Measurements from ENCODE around the gene TMEM43.

Gene TMEM43

DNA sequence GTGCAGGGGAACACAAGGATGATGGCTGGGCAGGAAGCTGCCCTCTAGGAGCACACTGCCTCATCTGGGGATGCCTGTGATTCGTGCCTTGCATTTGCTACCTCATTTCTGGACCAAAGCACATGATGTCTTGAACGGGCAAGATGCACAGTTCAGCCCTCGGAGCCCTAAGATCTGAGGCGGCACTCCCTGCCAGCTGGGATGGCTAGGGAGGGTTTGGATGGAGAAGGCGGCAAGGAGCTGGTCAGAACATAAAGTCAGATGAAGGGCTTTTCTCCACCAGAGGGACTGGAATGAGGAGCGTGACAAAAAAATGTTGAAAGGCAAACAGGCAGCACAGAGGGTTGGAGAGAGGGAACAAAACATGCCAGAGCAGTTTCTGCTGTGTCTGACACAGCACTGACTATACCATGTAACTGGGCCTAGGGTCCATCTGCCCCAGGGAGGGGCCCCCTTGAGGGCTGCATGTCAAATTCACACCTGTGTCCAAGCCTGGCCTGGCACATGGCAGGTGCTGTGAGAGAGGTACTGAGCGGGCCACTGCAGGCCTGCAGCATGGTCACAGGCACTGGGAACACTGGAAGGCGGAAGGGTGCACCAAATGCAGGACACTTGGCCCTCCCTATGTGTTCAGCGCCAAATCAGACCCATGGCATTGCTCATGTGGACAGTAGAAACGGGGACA, 21.7 kb downstream of the TMEM43 start:
- no peak for DNase-seq (ENCODE audit: low spot score)
- Mint-ChIP-seq H3K4me1 (ENCODE audit: low read depth) (peaks cover 32% of the 10 kb centered on the region), H3K27me3 (ENCODE audit: low read depth) (no peaks in the 10 kb centered on the region), H3K36me3 (ENCODE audit: low read depth) (peaks cover 35% of the 10 kb centered on the region), H3K4me3 (no peak overlapping the region), H3K9me3 (no peaks in the 10 kb centered on the region), H3K27ac (peak overlapping the region; percentile 38)

DNA sequence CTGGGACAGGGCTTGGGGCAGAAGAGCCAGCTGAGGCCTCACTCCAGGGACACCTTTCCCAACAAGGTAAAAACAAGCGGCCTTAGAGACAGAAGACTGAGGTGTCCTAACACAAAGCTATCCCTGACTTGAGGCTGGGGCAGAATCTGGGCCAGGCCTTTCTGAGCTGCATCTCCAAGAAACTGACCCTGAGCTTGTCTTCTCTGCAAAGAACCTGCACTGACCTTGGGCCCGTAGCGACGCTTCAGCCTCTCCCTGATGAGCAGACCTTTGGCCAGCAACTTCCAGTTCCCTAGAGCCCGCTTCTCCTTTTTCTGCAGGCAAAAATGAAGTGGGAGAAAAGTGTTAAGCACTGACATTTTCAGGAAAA, 22.2 kb downstream of the TMEM43 start:
- Mint-ChIP-seq H3K27me3 (ENCODE audit: low read depth) (no peaks in the 10 kb centered on the region), H3K4me1 (ENCODE audit: low read depth) (peaks cover 27% of the 10 kb centered on the region), H3K36me3 (ENCODE audit: low read depth) (peaks cover 29% of the 10 kb centered on the region), H3K9me3 (no peaks in the 10 kb centered on the region), H3K4me3 (no peak overlapping the region), H3K27ac (no peak overlapping the region)
- no peak for DNase-seq (ENCODE audit: low spot score)

DNA sequence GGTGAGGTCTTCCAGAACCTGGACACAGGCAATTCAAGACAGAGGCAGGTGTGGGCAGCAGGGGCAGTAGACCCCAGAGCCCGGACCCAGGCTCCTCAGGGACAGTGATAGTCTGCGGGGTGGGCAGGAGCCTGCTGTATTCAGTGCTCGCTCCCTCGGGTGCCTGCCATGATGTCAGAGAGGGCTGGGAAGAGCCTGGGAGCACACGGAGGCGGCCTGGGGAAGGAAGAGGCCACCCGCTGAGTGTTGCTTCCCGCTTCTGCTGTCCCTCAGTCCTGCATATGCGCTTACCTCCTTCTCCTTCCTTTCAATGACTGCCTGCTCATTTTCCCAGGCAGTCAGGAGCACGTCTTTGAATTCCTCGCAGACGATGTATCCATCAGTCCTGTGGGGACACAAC, 22.8 kb downstream of the TMEM43 start:
- Mint-ChIP-seq H3K36me3 (ENCODE audit: low read depth) (peaks cover 26% of the 10 kb centered on the region), H3K4me3 (no peak overlapping the region), H3K9me3 (no peaks in the 10 kb centered on the region), H3K27me3 (ENCODE audit: low read depth) (no peaks in the 10 kb centered on the region), H3K27ac (no peak overlapping the region), H3K4me1 (ENCODE audit: low read depth) (peaks cover 21% of the 10 kb centered on the region)
- DNase-seq (ENCODE audit: low spot score) = no peak

DNA sequence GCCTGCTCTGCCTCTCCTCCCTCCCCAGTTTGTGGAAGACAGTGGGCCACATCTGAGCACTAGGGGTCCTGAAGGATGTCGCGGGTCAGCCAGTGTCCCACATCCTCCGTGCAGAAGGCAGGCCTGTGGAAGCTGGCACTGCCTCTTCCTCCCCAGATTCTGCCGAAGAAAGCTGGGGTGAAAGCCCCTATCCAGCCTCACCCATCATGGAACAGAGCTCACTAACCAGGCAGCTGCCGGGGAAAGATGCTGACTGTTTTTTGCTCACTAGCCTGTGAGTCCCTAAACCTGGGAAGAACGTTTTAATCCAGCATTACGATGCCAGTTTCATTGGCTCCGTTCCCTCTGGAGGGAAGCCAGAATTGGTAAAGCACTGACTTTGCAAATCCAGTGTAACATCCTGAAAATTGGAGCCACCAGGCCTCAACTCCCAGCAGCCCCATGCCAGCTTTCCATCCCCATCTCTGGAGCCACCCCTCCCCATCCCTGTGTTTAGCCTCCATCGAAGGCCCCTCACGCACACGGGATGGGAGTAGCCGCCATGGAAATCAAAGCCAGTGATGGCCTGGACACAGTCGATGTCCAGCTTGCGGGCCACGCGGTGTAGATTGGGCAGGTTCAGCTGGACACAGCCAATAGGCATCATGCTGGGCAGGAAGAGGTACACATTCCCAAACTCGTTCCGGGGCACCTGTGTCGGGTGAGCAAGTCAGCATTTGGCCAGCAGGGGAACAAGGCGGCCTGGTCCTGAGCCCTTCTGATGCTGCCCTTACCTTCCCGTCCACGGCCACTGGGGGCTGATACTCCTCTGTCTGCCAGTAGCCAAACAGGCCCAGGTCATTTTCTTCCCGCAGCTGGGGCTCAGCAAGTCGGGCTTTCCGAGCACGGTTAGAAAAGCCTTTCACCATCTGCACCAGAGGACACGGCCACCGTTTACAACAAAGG, 23.5 kb downstream of the TMEM43 start:
- Mint-ChIP-seq H3K27ac (no peak overlapping the region), H3K4me1 (ENCODE audit: low read depth) (peaks cover 15% of the 10 kb centered on the region), H3K27me3 (ENCODE audit: low read depth) (no peaks in the 10 kb centered on the region), H3K4me3 (no peak overlapping the region), H3K9me3 (no peaks in the 10 kb centered on the region), H3K36me3 (ENCODE audit: low read depth) (peaks cover 22% of the 10 kb centered on the region)
- no peak for DNase-seq (ENCODE audit: low spot score)

DNA sequence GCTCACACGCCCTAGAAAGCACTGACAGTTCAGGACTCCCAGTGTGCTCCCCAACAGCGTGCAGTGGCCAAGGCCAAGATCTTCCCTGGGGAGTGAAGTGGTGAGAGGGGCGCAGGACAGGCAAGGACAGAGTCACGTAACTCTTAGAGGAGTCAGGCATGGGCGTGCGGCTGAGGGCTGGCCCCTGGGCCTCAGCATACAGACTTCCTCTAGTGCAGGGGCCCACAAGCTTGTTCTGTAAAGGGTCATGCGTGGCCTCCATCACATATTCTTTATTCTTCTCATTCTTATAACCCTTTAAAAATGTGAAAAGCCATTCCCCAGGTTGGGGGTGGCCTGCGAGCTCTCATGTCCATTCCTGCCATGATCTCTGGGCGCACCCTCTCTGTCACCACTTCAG, 25.2 kb downstream of the TMEM43 start:
- H3K9me3 Mint-ChIP-seq = no peaks in the 10 kb centered on the region
- no peak overlapping the region for H3K4me3 Mint-ChIP-seq
- no peak for DNase-seq (ENCODE audit: low spot score)
- no peaks in the 10 kb centered on the region for H3K27me3 Mint-ChIP-seq (ENCODE audit: low read depth)
- H3K4me1 Mint-ChIP-seq (ENCODE audit: low read depth) = peaks cover 5% of the 10 kb centered on the region
- H3K36me3 Mint-ChIP-seq (ENCODE audit: low read depth) = peaks cover 18% of the 10 kb centered on the region
- no peak overlapping the region for H3K27ac Mint-ChIP-seq

DNA sequence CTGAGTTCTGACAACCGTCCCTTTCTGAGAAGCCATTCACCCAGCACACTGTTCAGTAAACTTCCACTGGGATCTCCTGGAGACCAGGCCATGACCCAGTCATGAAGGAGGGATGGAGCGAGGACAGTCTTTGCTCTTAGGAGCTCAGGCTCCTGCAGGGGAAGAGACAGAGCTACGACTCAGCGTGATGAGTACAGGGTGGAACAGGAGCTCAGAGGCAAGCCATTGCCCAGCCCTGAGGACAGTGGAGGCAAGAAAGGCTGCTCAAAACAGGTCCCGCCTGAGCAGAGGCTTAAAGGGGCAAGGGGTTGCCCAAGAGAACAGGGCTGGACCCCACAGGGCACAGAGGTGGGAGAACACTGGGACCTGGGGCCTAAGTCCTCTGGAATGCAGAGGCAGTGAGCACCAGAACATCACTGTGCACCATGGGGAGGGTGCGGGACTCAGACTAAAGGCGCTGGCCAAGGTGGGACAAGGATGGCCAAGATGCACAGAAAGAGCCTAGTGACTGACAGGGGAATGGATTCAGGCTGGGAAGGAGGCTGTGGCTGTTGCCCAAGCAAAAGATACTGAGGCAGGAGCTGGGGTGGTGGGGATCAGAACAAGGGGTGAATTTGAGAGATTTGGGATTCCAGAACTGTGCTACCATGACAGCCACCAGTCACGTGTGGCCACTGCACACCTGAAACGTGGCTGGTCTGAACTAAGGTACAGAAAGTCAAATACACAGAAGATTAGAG, 25.8 kb downstream of the TMEM43 start:
- no peak for DNase-seq (ENCODE audit: low spot score)
- Mint-ChIP-seq H3K4me1 (ENCODE audit: low read depth) (peaks cover 1% of the 10 kb centered on the region), H3K36me3 (ENCODE audit: low read depth) (peaks cover 14% of the 10 kb centered on the region), H3K9me3 (no peaks in the 10 kb centered on the region), H3K27me3 (ENCODE audit: low read depth) (no peaks in the 10 kb centered on the region), H3K4me3 (no peak overlapping the region), H3K27ac (no peak overlapping the region)

DNA sequence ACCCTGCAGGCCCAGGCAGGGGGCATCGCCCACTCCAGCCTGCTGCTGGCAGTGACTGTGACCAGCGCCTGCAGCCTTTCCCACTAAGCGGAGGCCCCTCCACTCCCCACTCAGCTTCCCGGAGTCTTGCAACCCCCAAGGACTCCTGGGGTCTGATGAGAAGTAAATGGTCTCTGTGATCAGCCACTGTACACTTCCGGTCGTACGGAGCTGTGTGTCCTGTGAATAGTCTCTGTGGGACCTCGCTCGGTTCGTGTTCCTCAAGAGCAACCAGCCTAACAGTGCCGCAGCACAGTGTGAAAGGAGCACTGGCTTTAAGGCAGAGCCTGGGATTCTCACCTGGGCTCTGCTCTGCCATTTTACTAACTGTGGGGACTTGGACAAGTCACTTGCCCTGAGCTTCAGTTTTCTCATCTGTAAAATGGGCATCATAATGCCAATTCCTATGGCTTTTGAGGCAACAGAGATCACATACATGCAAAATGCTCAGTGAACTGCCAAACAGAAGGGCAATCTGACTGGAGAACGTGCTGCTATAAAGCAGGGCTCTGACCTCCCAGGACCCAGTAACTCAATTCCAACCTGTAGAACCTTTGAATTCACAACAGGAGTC, 26.7 kb downstream of the TMEM43 start:
- H3K36me3 Mint-ChIP-seq (ENCODE audit: low read depth) = peaks cover 17% of the 10 kb centered on the region
- no peaks in the 10 kb centered on the region for H3K27me3 Mint-ChIP-seq (ENCODE audit: low read depth)
- H3K27ac Mint-ChIP-seq = no peak overlapping the region
- no peak for DNase-seq (ENCODE audit: low spot score)
- no peaks in the 10 kb centered on the region for H3K4me1 Mint-ChIP-seq (ENCODE audit: low read depth)
- no peak overlapping the region for H3K4me3 Mint-ChIP-seq
- H3K9me3 Mint-ChIP-seq = no peaks in the 10 kb centered on the region

DNA sequence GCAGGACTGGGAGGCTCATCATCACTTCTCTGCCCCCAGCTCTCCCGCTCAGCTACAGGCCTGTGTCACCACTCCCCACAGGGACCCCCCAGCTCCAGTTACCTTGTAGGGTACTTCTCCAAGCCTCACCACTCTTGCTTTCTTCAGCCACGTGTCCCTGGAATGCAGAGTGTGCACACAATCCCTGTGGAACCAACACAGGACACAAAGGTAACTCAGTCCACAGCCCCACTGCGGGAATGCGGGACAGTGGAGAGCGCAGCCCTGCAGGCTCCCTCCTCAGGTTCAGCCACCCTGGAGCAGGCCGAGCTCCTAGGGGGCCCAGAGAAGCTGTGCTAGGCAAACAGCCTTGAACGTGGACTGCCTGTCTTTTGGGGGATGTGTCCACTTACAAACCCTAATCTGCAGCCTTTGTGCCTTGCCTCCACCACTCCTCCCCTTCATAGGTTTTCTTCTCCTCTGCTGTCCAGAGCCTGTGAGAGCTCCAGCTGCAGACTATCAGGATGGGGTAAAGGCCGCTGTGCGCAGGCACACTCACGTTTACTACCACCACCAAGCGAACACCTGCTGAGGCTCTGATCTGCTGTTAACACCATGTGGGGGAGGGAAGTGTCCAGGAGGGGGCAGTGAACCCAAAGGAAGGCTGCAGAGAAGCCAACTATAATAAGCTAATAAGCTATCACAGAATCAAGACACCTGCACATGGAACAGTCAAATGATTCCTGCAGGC, 27.5 kb downstream of the TMEM43 start:
- no peaks in the 10 kb centered on the region for H3K9me3 Mint-ChIP-seq
- H3K36me3 Mint-ChIP-seq (ENCODE audit: low read depth) = peaks cover 16% of the 10 kb centered on the region
- no peaks in the 10 kb centered on the region for H3K27me3 Mint-ChIP-seq (ENCODE audit: low read depth)
- no peaks in the 10 kb centered on the region for H3K4me1 Mint-ChIP-seq (ENCODE audit: low read depth)
- no peak overlapping the region for H3K27ac Mint-ChIP-seq
- no peak for DNase-seq (ENCODE audit: low spot score)
- H3K4me3 Mint-ChIP-seq = no peak overlapping the region

DNA sequence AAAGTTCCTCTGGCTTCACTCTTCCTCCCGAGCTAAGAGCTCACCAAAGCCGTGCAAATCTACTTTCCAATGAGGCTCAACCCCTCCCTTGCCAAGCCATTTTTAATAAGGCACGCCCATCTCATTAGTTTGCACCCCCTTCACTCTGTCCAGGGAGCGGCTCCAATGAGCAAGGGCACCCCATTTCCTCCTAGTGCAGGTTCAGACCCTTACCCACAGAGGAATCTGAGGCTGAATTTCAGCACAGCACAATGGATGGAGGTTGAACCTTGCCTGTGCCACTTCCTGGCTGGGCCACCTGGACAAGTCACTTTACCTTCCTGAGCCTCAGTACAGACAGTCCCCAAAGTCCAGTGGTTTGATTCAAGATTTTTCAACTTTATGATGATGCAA, 28.1 kb downstream of the TMEM43 start:
- no peaks in the 10 kb centered on the region for H3K27me3 Mint-ChIP-seq (ENCODE audit: low read depth)
- DNase-seq (ENCODE audit: low spot score) = no peak
- H3K4me3 Mint-ChIP-seq = no peak overlapping the region
- H3K4me1 Mint-ChIP-seq (ENCODE audit: low read depth) = no peaks in the 10 kb centered on the region
- H3K9me3 Mint-ChIP-seq = no peaks in the 10 kb centered on the region
- no peak overlapping the region for H3K27ac Mint-ChIP-seq
- peaks cover 14% of the 10 kb centered on the region for H3K36me3 Mint-ChIP-seq (ENCODE audit: low read depth)

DNA sequence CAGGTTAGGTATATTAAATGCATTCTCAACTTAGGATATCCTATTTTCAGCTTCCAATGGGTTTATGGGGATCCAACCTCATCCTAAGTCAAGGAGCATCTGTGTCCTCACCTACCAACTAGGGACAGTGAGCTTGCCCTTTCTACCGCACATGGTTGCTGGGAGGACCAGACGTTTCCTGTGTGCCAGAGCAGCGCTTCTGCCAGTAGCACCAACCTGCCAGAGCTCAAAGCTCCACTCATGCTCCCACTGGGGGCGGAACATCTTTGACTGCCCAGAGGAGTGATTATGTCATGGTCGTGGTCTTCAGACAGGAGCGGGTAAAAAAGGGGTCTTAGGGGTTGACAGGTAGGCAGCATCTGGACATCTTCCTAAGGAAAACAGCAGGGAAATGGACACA, 28.8 kb downstream of the TMEM43 start:
- H3K4me3 Mint-ChIP-seq = no peak overlapping the region
- no peak for DNase-seq (ENCODE audit: low spot score)
- H3K36me3 Mint-ChIP-seq (ENCODE audit: low read depth) = peaks cover 20% of the 10 kb centered on the region

DNA sequence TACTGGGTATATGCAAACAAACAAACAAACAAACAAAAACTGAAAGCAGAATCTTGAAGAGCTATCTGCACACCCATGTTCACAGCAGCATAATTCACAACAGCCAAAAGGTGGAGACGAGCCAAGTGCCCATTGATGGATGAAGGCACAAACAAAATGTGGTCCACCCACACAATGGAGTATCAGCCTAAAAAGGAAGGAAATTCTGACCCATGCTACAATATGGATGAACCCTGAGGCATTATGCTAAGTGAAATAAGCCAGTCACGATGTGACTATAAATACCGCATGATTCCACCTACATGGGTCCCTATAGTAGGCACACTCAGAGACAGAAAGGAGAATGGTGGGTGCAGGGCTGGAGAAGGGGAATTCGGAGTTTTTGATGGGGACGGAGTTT, 29.4 kb downstream of the TMEM43 start:
- Mint-ChIP-seq H3K9me3 (no peaks in the 10 kb centered on the region), H3K36me3 (ENCODE audit: low read depth) (peaks cover 26% of the 10 kb centered on the region), H3K27ac (no peak overlapping the region), H3K4me3 (no peak overlapping the region), H3K4me1 (ENCODE audit: low read depth) (no peaks in the 10 kb centered on the region), H3K27me3 (ENCODE audit: low read depth) (no peaks in the 10 kb centered on the region)
- no peak for DNase-seq (ENCODE audit: low spot score)

More for the DNA sequence above, 28.8 kb downstream of the TMEM43 start:
- no peak overlapping the region for H3K27ac Mint-ChIP-seq
- no peaks in the 10 kb centered on the region for H3K4me1 Mint-ChIP-seq (ENCODE audit: low read depth)
- no peaks in the 10 kb centered on the region for H3K9me3 Mint-ChIP-seq
- no peaks in the 10 kb centered on the region for H3K27me3 Mint-ChIP-seq (ENCODE audit: low read depth)

DNA sequence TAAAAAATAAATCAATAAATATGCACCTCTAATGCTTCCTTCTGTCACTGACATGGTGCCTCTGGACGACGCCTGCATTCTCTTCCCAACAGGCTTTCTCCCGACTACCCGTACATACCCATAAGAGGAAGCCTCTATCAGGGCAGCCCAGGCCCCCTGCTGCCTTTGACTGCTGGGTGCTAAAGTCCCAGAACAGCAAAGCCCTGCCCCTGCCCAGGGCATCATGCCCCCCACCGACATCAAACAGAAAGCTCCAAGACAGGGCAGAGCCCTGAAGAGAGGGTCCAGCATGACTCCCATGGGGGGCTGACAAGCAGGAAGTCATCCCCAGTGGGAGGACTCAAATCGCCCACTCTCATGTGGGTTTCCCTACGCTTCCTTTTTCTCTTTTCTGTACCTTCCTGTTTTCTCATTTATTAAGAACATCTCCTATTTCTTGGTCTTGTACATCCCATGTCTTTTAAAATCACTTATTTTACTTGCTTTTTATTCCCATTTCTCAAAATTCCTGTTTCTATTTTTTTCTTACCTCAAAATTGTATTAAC, 30.1 kb downstream of the TMEM43 start:
- Mint-ChIP-seq H3K27ac (no peak overlapping the region), H3K4me1 (ENCODE audit: low read depth) (no peaks in the 10 kb centered on the region), H3K4me3 (no peak overlapping the region), H3K27me3 (ENCODE audit: low read depth) (no peaks in the 10 kb centered on the region), H3K9me3 (no peaks in the 10 kb centered on the region), H3K36me3 (ENCODE audit: low read depth) (peaks cover 30% of the 10 kb centered on the region)
- no peak for DNase-seq (ENCODE audit: low spot score)

DNA sequence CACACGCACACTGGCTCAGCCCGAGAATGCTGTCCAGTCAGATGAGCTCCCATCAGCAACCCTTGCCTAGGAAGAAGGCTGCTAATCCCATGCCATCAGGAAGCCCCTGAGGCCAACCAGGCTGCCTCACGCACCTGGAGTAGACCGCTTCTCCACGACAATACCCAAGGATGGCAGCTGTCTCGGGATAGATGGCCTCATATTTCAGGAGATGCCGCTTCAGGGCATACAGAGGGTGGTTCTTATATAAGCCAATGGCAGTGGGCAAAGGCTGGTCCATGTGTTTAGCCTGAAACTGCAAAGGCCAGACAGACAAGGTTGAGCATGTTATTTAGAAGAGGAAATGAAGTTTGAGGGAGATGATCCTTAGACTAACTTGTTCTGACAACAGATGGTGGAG, 31.3 kb downstream of the TMEM43 start:
- H3K27ac Mint-ChIP-seq = no peak overlapping the region
- H3K4me3 Mint-ChIP-seq = no peak overlapping the region
- no peaks in the 10 kb centered on the region for H3K4me1 Mint-ChIP-seq (ENCODE audit: low read depth)
- H3K9me3 Mint-ChIP-seq = peaks cover 6% of the 10 kb centered on the region
- DNase-seq (ENCODE audit: low spot score) = no peak
- peaks cover 43% of the 10 kb centered on the region for H3K36me3 Mint-ChIP-seq (ENCODE audit: low read depth)
- no peaks in the 10 kb centered on the region for H3K27me3 Mint-ChIP-seq (ENCODE audit: low read depth)
